Measurements from ENCODE around the gene GPC6.

The GPC6 gene

DNA sequence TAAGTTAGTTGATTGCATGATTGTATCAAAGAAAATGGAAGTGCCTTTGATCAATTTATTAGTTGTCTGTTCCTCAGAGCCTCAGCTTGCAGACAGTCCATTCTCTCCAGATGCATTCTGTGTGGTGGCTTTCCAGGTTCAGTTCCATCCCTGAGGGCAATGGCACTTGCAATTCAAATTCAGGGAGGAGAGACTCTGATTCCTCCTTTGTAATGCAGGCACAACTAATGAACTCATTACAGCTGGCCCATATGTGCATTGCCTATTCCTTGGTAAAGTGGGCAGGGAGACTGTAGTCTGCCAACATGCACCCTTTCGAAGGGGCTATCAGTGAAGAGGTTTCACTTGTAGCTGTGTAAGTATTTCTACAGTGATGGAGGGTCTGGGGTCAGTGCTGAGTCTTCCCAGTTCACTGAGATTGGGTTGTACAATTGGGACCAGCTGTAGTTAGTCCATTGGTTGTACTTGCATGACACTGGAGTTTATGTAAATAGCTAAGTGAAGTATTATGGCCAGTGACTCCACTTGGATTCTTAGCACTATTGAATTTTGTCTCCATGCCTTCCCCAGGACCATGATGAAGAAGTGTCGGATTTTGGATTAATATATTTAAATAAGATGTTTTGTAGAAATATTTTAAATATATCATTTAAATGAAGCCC lies 401.7 kb downstream of the GPC6 start:
- TF ChIP-seq ZNF354C (tag by site-specific recombination; IDR thresholded peaks at IDR 0.05; ENCODE audit: borderline replicate concordance, low read depth) = no peak
- TF ChIP-seq HOXD13 (CRISPR knock-in tag; IDR thresholded peaks at IDR 0.05; ENCODE audit: borderline replicate concordance) = no peak
- TF ChIP-seq ZNF404 (tag by site-specific recombination; IDR thresholded peaks at IDR 0.05) = no peak
- no peak for TF ChIP-seq ZNF621 (tag by site-specific recombination; IDR thresholded peaks at IDR 0.05)
- no peak for TF ChIP-seq ZBTB8A (tag by site-specific recombination; IDR thresholded peaks at IDR 0.05)
- no peak for TF ChIP-seq ZNF266 (tag by site-specific recombination; IDR thresholded peaks at IDR 0.05; ENCODE audit: low read depth)
- no peak for TF ChIP-seq ZNF114 (tag by site-specific recombination; IDR thresholded peaks at IDR 0.05)
- TF ChIP-seq GLI2 (tag by site-specific recombination; IDR thresholded peaks at IDR 0.05; ENCODE audit: borderline replicate concordance, low read depth) = no peak
- no peak for TF ChIP-seq ZFP37 (tag by site-specific recombination; IDR thresholded peaks at IDR 0.05)
- no peak for TF ChIP-seq ZNF48 (tag by site-specific recombination; IDR thresholded peaks at IDR 0.05)
- no peak for TF ChIP-seq HOXC10 (CRISPR knock-in tag; IDR thresholded peaks at IDR 0.05)
- TF ChIP-seq ZNF664 (tag by site-specific recombination; IDR thresholded peaks at IDR 0.05) = no peak
- no peak for TF ChIP-seq ZNF214 (tag by site-specific recombination; IDR thresholded peaks at IDR 0.05; ENCODE audit: borderline replicate concordance)
- CTCF ChIA-PET = no interaction called here
- Histone ChIP-seq H3K4me1 (ENCODE audit: control insufficient read depth, insufficient read depth, low read length) (no peaks in the 10 kb centered on the region; the same call in 1 of the 2 replicates), H3K36me3 (ENCODE audit: control insufficient read depth in 2 of 2, insufficient read depth in 1 of 2, low read length in 2 of 2) (no peaks in the 10 kb centered on the region), H3K9me3 (ENCODE audit: control insufficient read depth, insufficient read depth, low read depth, low read length) (no peaks in the 10 kb centered on the region), H3K27ac (ENCODE audit: extremely low read depth, low read depth, low read length) (no peak overlapping the region), H3K4me3 (ENCODE audit: low read depth, low read length) (no peak overlapping the region)
- POLR2A ChIA-PET = no interaction called here

DNA sequence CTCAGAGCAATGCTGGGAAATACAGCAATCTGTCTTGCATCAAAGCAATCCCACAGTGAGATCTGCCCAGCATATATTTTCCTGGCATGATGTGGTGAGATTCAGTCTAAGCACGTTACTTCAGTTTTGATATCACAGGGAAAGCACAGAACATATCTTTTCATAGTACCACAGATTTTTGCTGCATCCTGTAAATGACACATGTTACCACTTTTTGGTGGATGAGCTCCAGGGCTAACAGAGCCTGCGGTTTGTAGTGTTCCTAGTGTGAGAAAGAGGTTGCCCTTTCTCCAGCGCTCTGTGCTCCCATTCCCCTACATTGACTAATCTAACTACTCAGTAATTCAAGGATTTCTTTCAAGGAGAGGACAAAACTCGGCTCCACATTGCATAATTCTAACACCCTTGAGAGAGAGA lies 409.0 kb downstream of the GPC6 start:
- Histone ChIP-seq H3K9me3 (ENCODE audit: control insufficient read depth, insufficient read depth, low read depth, low read length) (no peaks in the 10 kb centered on the region), H3K4me3 (ENCODE audit: low read depth, low read length) (no peak overlapping the region), H3K4me1 (ENCODE audit: control insufficient read depth, insufficient read depth, low read length) (no peaks in the 10 kb centered on the region), H3K36me3 (ENCODE audit: control insufficient read depth in 2 of 2, insufficient read depth in 1 of 2, low read length in 2 of 2) (no peaks in the 10 kb centered on the region), H3K27ac (ENCODE audit: extremely low read depth, low read depth, low read length) (no peak overlapping the region)
- POLR2A ChIA-PET = no interaction called here
- CTCF ChIA-PET = no interaction called here
- no peak for TF ChIP-seq ZNF114 (tag by site-specific recombination; IDR thresholded peaks at IDR 0.05)
- no peak for TF ChIP-seq ZNF324 (tag by site-specific recombination; IDR thresholded peaks at IDR 0.05)
- TF ChIP-seq ZNF624 (tag by site-specific recombination; IDR thresholded peaks at IDR 0.05) = no peak
- TF ChIP-seq ZIC2 (tag by site-specific recombination; IDR thresholded peaks at IDR 0.05) = no peak
- TF ChIP-seq KLF16 (tag by site-specific recombination; IDR thresholded peaks at IDR 0.05) = no peak
- TF ChIP-seq, protein P1, sequence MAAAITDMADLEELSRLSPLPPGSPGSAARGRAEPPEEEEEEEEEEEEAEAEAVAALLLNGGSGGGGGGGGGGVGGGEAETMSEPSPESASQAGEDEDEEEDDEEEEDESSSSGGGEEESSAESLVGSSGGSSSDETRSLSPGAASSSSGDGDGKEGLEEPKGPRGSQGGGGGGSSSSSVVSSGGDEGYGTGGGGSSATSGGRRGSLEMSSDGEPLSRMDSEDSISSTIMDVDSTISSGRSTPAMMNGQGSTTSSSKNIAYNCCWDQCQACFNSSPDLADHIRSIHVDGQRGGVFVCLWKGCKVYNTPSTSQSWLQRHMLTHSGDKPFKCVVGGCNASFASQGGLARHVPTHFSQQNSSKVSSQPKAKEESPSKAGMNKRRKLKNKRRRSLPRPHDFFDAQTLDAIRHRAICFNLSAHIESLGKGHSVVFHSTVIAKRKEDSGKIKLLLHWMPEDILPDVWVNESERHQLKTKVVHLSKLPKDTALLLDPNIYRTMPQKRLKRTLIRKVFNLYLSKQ (tag by site-specific recombination; IDR thresholded peaks at IDR 0.05; ENCODE audit: borderline replicate concordance) = no peak
- no peak for TF ChIP-seq ZNF426 (tag by site-specific recombination; IDR thresholded peaks at IDR 0.05)
- TF ChIP-seq ZEB2 (tag by site-specific recombination; IDR thresholded peaks at IDR 0.05) = no peak
- TF ChIP-seq, protein P2, sequence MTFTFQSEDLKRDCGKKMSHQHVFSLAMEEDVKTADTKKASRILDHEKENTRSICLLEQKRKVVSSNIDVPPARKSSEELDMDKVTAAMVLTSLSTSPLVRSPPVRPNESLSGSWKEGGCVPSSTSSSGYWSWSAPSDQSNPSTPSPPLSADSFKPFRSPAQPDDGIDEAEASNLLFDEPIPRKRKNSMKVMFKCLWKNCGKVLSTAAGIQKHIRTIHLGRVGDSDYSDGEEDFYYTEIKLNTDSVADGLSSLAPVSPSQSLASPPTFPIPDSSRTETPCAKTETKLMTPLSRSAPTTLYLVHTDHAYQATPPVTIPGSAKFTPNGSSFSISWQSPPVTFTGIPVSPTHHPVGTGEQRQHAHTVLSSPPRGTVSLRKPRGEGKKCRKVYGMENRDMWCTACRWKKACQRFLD (tag by site-specific recombination; IDR thresholded peaks at IDR 0.05) = no peak
- TF ChIP-seq ZNF843 (tag by site-specific recombination; IDR thresholded peaks at IDR 0.05) = no peak
- no peak for TF ChIP-seq HOXC10 (CRISPR knock-in tag; IDR thresholded peaks at IDR 0.05)
- TF ChIP-seq GLIS1 (tag by site-specific recombination; IDR thresholded peaks at IDR 0.05) = no peak
- no peak for TF ChIP-seq ZNF621 (tag by site-specific recombination; IDR thresholded peaks at IDR 0.05)
- TF ChIP-seq, protein P3, sequence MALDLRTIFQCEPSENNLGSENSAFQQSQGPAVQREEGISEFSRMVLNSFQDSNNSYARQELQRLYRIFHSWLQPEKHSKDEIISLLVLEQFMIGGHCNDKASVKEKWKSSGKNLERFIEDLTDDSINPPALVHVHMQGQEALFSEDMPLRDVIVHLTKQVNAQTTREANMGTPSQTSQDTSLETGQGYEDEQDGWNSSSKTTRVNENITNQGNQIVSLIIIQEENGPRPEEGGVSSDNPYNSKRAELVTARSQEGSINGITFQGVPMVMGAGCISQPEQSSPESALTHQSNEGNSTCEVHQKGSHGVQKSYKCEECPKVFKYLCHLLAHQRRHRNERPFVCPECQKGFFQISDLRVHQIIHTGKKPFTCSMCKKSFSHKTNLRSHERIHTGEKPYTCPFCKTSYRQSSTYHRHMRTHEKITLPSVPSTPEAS (tag by site-specific recombination; IDR thresholded peaks at IDR 0.05) = no peak
- TF ChIP-seq, protein P4, sequence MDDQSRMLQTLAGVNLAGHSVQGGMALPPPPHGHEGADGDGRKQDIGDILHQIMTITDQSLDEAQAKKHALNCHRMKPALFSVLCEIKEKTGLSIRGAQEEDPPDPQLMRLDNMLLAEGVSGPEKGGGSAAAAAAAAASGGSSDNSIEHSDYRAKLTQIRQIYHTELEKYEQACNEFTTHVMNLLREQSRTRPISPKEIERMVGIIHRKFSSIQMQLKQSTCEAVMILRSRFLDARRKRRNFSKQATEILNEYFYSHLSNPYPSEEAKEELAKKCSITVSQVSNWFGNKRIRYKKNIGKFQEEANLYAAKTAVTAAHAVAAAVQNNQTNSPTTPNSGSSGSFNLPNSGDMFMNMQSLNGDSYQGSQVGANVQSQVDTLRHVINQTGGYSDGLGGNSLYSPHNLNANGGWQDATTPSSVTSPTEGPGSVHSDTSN (CRISPR knock-in tag; IDR thresholded peaks at IDR 0.05) = no peak
- no peak for TF ChIP-seq ZNF404 (tag by site-specific recombination; IDR thresholded peaks at IDR 0.05)
- TF ChIP-seq HOXD13 (CRISPR knock-in tag; IDR thresholded peaks at IDR 0.05; ENCODE audit: borderline replicate concordance) = no peak
